SK-N-MC (cell line): Measurements from ENCODE around the gene CDKAL1.

ENCODE experiments used
- EZH2 ChIP-seq: fragments of 200-600 bp; sonication (generic); IDR thresholded peaks from one replicate; pipeline ENCODE4 v1.6.1; 2017; ENCODE audit warnings: antibody characterized with exemption
- POLR2AphosphoS5 ChIP-seq: IDR thresholded peaks from 2 replicates; pipeline ENCODE4 v1.6.1; 2012; ENCODE audit warnings: mild to moderate bottlenecking, low read depth, low read length, borderline replicate concordance

GRCh38 chr6:21274851-21275250, 740.6 kb downstream of the CDKAL1 start:
- no peak for TF ChIP-seq POLR2AphosphoS5
- no peak for TF ChIP-seq EZH2
